Osteocyte (in vitro differentiated cells): ENCODE results near the gene CIT. TPM values are rescaled to one million over a fixed set of nuclear protein-coding genes. Genes with fewer than 3 reads are reported as not detected.
A peak's percentile ranks its signal among the peaks of the same experiment; 100 is the strongest.

Source experiments
- DNase-seq: peaks from one replicate; pipeline ENCODE4 v3.0.0; 2021; ENCODE audit warnings: mixed read lengths; ENCODE audit not compliant: unreplicated experiment; ENCODE audit errors: extremely low spot score
- H3K27ac Mint-ChIP-seq: one replicate; pipeline ENCODE4 v1.8.0; 2021; ENCODE audit warnings: mild to moderate bottlenecking, mixed read lengths; ENCODE audit not compliant: unreplicated experiment
- H3K27me3 Mint-ChIP-seq: one replicate; pipeline ENCODE4 v1.8.0; 2021; ENCODE audit warnings: mixed read lengths; ENCODE audit not compliant: unreplicated experiment
- H3K36me3 Mint-ChIP-seq: one replicate; pipeline ENCODE4 v1.8.0; 2021; ENCODE audit warnings: mixed read lengths; ENCODE audit not compliant: unreplicated experiment
- H3K4me1 Mint-ChIP-seq: one replicate; pipeline ENCODE4 v1.8.0; 2021; ENCODE audit warnings: mixed read lengths; ENCODE audit not compliant: unreplicated experiment
- H3K4me3 Mint-ChIP-seq: one replicate; pipeline ENCODE4 v1.8.0; 2021; ENCODE audit warnings: mild to moderate bottlenecking, moderate library complexity, mixed read lengths; ENCODE audit not compliant: unreplicated experiment
- H3K9me3 Mint-ChIP-seq: one replicate; pipeline ENCODE4 v1.8.0; 2021; ENCODE audit warnings: mixed read lengths; ENCODE audit not compliant: unreplicated experiment
- total RNA-seq: library from RNA; stranded (reverse); gene quantifications from 2 replicates; pipeline ENCODE4 v1.2.1, GENCODE V29; 2021
- TF ChIP-seq, protein P1 (sequence below): fragments of 200-600 bp; sonication (generic); IDR thresholded peaks from 2 replicates; pipeline ENCODE4 v1.5.0; 2021; ENCODE audit warnings: antibody characterized with exemption, mild to moderate bottlenecking, moderate library complexity

The CIT gene
- total RNA-seq, 1 donor from 2014 or later: 10.2 TPM

DNA sequence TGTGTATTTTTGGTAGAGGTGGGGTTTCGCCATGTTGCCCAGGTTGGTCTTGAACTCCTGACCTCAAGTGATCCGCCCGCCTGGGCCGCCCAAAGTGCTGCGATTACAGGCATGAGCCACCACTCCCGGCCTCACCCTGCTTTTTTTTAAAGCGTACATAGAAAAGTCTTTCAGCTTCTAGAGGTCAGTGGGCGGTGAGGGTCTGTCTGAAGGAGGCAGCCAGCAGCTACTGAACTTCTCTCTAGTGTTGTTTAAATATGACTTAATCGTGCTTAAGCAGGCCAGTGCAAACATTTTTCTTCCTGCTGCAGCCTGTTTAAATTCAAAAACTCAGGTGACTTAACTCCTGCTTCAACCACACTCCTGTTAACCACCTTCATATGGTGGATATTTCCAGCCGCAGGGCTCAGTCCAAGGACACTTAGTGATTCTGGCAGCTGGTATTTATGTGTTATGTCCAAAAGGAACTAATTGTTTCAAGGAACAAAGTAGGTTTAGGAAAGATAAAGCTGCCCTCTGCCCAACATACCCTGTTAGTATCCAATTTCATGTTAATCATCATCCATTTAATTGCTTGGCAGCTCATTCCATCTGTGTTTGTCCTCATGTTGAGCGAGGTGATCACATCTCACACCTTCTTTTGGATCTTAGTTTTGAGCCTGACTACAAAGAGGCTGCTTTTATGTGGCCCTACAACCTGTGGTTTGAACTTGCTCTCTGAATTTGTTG, 207.2 kb downstream of the CIT start:
- Mint-ChIP-seq H3K4me3 (peak overlapping the region; percentile 59), H3K27me3 (no peaks in the 10 kb centered on the region), H3K27ac (peak overlapping the region; percentile 18), H3K4me1 (peaks cover 27% of the 10 kb centered on the region), H3K9me3 (no peaks in the 10 kb centered on the region), H3K36me3 (peaks cover 31% of the 10 kb centered on the region)
- TF ChIP-seq, protein P1, sequence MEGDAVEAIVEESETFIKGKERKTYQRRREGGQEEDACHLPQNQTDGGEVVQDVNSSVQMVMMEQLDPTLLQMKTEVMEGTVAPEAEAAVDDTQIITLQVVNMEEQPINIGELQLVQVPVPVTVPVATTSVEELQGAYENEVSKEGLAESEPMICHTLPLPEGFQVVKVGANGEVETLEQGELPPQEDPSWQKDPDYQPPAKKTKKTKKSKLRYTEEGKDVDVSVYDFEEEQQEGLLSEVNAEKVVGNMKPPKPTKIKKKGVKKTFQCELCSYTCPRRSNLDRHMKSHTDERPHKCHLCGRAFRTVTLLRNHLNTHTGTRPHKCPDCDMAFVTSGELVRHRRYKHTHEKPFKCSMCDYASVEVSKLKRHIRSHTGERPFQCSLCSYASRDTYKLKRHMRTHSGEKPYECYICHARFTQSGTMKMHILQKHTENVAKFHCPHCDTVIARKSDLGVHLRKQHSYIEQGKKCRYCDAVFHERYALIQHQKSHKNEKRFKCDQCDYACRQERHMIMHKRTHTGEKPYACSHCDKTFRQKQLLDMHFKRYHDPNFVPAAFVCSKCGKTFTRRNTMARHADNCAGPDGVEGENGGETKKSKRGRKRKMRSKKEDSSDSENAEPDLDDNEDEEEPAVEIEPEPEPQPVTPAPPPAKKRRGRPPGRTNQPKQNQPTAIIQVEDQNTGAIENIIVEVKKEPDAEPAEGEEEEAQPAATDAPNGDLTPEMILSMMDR: no peak
- no peak for DNase-seq

GRCh38 chr12:119668324-119668841, 208.7 kb downstream of the CIT start:
- TF ChIP-seq, protein P1: no peak
- H3K27me3 Mint-ChIP-seq: peaks cover 4% of the 10 kb centered on the region
- H3K9me3 Mint-ChIP-seq: no peaks in the 10 kb centered on the region
- H3K36me3 Mint-ChIP-seq: peaks cover 20% of the 10 kb centered on the region
- peak overlapping the region; percentile 85 for H3K27ac Mint-ChIP-seq
- DNase-seq: no peak
- H3K4me1 Mint-ChIP-seq: peaks cover 27% of the 10 kb centered on the region
- H3K4me3 Mint-ChIP-seq: peak overlapping the region; percentile 88

DNA sequence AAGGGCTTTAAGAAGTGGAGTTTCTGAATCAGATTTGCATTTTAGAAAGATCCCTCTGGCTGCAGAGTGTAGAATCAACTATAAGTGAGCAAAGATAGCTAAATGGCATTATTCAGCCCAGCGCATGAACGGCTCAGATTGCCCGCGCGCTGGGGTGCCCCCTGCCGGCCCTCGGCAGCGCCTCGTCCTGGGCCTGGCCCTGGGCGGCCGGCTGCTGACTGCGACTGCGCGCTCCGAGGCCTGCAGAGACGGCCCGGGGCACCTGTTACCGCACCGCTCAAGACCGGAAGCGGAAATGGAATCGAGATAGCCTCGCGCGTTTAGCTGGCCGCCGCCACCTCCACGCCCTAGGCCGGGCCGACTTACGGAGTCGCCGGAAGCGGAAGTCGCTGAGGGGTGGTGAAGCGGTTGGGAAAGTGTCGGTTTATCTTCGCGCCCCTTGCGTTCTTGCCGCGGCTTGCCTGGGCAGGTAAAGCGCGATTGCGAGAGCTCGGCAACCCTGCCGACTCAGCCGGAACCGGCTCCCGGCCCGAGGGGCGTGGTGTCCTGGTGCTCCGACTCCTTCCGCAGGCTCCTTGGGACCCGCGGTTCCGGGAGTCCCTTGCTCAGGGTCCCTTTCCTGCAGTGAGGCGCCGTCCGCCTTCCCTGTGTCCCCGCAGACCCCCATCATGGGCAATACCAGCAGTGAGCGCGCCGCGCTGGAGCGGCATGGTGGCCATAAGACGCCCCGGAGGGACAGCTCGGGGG, 209.4 kb downstream of the CIT start, which contains the start of gene PRKAB1:
Gene PRKAB1 (plus strand): TSS at position 557 of the 747 bp plus-strand sequence. CDS start 112 bp downstream, at position 669.
- H3K9me3 Mint-ChIP-seq: no peaks in the 10 kb centered on the region
- peaks cover 27% of the 10 kb centered on the region for H3K4me1 Mint-ChIP-seq
- peak within 1 kb of the TSS; percentile 88 for H3K4me3 Mint-ChIP-seq
- peaks cover 5% of the 10 kb centered on the region for H3K27me3 Mint-ChIP-seq
- H3K36me3 Mint-ChIP-seq: peaks cover 13% of the 10 kb centered on the region
- TF ChIP-seq, protein P1: peak; percentile 99
- DNase-seq: peak; percentile 99
- H3K27ac Mint-ChIP-seq: peak within 1 kb of the TSS; percentile 85

GRCh38 chr12:119666900-119667576, 210.1 kb downstream of the CIT start:
- Mint-ChIP-seq H3K36me3 (peaks cover 6% of the 10 kb centered on the region), H3K9me3 (no peaks in the 10 kb centered on the region), H3K27me3 (peaks cover 12% of the 10 kb centered on the region), H3K4me1 (peaks cover 27% of the 10 kb centered on the region), H3K4me3 (peak overlapping the region; percentile 88), H3K27ac (no peak overlapping the region)
- TF ChIP-seq, protein P1: no peak
- DNase-seq: no peak
